Breast epithelium (tissue), 4 donors: ENCODE measurements around the gene KCTD16. TPM values are rescaled to one million over a fixed set of nuclear protein-coding genes. Genes with fewer than 3 reads are reported as not detected.

Experiments used
- DNase-seq, 2 donors: peaks; one replicate each; pipeline ENCODE4 v3.0.0-alpha.2; 2019; ENCODE audit warnings: low spot score in 2 of 2
- H3K27ac ChIP-seq, 2 donors: fragments of 200-600 bp; sonication (generic) in 1 of 2; one replicate each; pipeline ENCODE4 v1.5.1; 2016 to 2019; ENCODE audit warnings: mild to moderate bottlenecking in 1 of 2
- H3K27me3 ChIP-seq, 2 donors: fragments of 200-600 bp; sonication (generic) in 1 of 2; one replicate each; pipeline versions ENCODE4 v1.5.1 to v1.6.0; 2017 to 2019; ENCODE audit warnings: control low read depth in 1 of 2, mild to moderate bottlenecking in 1 of 2
- H3K36me3 ChIP-seq: fragments of 200-600 bp; one replicate; pipeline ENCODE4 v1.5.1; 2019
- H3K4me1 ChIP-seq, 2 donors: fragments of 200-600 bp; sonication (generic); one replicate each; pipeline ENCODE4 v1.5.1; 2016 to 2019; ENCODE audit warnings: control low read depth in 1 of 2
- H3K4me3 ChIP-seq, 3 donors: fragments of 200-600 bp; sonication (generic); 1 replicate in 2 of 3; 2 replicates in 1 of 3; pipeline ENCODE4 v1.5.1; 2016 to 2019; ENCODE audit warnings: mild to moderate bottlenecking in 3 of 3, moderate library complexity in 2 of 3
- H3K9me3 ChIP-seq, 2 donors: fragments of 200-600 bp; sonication (generic) in 1 of 2; one replicate each; pipeline ENCODE4 v1.5.1; 2016 to 2019; ENCODE audit warnings: control low read depth in 1 of 2
- POLR2A ChIP-seq: fragments of 450-650 bp; IDR thresholded peaks from one replicate; pipeline ENCODE4 v1.6.1; 2016; ENCODE audit warnings: antibody characterized with exemption, mild to moderate bottlenecking, moderate library complexity
- POLR2AphosphoS5 ChIP-seq, 3 donors: sonication (generic); formaldehyde crosslinking; IDR thresholded peaks; one replicate each; pipeline ENCODE4 v1.6.1; 2017; ENCODE audit warnings: antibody characterized with exemption in 3 of 3
- intact Hi-C: fragments of 100-400 bp; cut with DNase I; formaldehyde crosslinking; loops from one replicate; pipeline ENCODE4 v1.15.1; 2023; ENCODE audit warnings: low total_unique reads
- total RNA-seq, 3 donors: library from RNA; depleted of rRNA; stranded (reverse); fragments of >200 nt; gene quantifications; one replicate each; pipeline ENCODE4 v1.1.0, GENCODE V29; 2016
- TF ChIP-seq, protein P1 (sequence below), 3 donors: fragments of 450-650 bp; IDR thresholded peaks; one replicate each; pipeline ENCODE4 v1.5.1; 2016 to 2017; ENCODE audit warnings: antibody characterized with exemption in 3 of 3, mild to moderate bottlenecking in 3 of 3, moderate library complexity in 3 of 3

Gene KCTD16
- total RNA-seq, 3 donors from 2014 or later = under 0.01 to 0.33 (median 0.32) TPM

DNA sequence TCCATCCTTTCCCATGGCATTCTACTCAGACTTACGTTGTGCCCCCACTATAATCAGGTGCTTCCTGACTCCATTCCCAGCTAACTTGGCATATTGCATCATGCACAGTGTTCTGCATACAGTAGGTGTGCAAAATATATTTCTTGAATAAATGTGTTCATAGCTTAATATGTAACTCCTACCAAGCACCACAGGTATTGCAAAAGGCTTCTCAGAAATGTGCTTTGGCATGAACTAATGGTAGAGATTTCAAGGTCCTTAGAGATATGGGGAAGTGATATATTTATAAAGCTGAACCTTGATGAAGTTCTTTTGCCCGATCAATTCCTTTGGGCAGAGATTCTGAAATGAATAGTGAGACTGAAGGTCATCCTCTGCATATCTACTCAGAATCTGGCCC is 220.4 kb downstream of the KCTD16 start:
- Histone ChIP-seq H3K27me3 (no peaks in the 10 kb centered on the region), H3K27ac (no peak overlapping the region), H3K4me3 (no peak overlapping the region), H3K36me3 (no peaks in the 10 kb centered on the region), H3K4me1 (no peaks in the 10 kb centered on the region), H3K9me3 (no peaks in the 10 kb centered on the region)
- TF ChIP-seq POLR2A = no peak
- TF ChIP-seq POLR2AphosphoS5 (IDR thresholded peaks at IDR 0.05) = no peak
- TF ChIP-seq, protein P1, sequence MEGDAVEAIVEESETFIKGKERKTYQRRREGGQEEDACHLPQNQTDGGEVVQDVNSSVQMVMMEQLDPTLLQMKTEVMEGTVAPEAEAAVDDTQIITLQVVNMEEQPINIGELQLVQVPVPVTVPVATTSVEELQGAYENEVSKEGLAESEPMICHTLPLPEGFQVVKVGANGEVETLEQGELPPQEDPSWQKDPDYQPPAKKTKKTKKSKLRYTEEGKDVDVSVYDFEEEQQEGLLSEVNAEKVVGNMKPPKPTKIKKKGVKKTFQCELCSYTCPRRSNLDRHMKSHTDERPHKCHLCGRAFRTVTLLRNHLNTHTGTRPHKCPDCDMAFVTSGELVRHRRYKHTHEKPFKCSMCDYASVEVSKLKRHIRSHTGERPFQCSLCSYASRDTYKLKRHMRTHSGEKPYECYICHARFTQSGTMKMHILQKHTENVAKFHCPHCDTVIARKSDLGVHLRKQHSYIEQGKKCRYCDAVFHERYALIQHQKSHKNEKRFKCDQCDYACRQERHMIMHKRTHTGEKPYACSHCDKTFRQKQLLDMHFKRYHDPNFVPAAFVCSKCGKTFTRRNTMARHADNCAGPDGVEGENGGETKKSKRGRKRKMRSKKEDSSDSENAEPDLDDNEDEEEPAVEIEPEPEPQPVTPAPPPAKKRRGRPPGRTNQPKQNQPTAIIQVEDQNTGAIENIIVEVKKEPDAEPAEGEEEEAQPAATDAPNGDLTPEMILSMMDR (IDR thresholded peaks at IDR 0.05) = no peak
- no peak for DNase-seq
- intact Hi-C loops = no loop called here

DNA sequence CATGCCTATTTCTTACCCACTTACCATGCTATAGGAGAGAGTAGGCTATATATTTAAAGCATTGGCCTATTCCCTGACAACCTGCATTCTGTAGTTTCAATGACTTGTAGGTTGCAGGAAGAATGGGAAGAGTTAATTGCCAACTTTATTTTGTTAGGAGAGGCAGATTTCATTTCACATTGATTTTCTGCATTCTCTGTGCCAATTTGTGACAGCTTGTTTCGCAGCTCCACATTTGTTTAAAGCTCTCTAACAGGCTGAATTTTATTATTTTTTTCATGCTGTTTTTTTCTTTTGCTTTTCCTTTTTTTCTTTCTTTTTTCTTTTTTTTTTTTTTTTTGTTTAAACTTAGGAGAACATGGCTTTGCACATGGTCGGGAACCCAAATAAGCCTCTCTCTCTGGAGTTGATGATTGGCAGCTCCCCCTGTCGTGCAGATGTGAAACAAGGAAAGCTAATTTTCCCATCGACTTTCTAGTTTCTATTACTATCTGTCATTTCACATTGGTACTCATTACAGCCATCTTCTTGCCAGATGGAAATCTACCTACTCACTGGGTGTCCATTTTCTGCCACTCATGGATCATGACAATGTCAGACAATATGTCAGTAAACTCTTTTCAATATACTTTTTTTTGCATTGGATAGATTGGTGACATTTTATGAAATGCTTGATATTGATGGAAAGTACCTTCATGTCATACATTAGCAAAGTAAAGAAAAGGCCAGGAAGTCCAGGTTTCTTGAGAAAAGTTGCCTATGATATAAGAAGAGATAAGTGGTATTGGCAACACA is 223.2 kb downstream of the KCTD16 start:
- no peaks in the 10 kb centered on the region for H3K27me3 ChIP-seq
- intact Hi-C loops = no loop called here
- H3K36me3 ChIP-seq = no peaks in the 10 kb centered on the region
- H3K9me3 ChIP-seq = no peaks in the 10 kb centered on the region
- no peaks in the 10 kb centered on the region for H3K4me1 ChIP-seq
- TF ChIP-seq POLR2A = no peak
- TF ChIP-seq POLR2AphosphoS5 (IDR thresholded peaks at IDR 0.05) = no peak
- TF ChIP-seq, protein P1 (IDR thresholded peaks at IDR 0.05) = no peak
- no peak overlapping the region for H3K27ac ChIP-seq
- H3K4me3 ChIP-seq = no peak overlapping the region
- no peak for DNase-seq

DNA sequence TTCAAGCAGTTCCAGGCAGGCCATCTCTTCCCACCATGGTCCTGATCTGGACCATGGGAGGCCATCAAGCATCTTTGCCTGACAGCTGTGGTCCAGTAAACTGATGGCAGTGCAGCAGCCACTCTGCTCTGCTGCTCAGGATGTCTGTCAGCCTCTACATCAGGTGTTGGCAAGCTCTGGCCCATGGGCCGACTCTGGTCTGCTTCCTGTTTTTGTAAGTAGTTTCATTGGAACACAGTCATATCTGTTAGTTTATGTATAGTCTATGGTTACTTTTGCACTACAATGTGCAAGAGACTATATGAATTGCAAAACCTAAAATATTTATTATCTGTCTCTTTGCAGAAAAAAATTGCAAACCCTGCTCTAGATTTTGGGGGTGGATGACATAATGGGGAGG is 225.0 kb downstream of the KCTD16 start:
- Histone ChIP-seq H3K27ac (no peak overlapping the region), H3K27me3 (no peaks in the 10 kb centered on the region), H3K4me3 (no peak overlapping the region), H3K9me3 (no peaks in the 10 kb centered on the region), H3K4me1 (no peaks in the 10 kb centered on the region), H3K36me3 (no peaks in the 10 kb centered on the region)
- intact Hi-C loops = no loop called here
- DNase-seq = no peak
- TF ChIP-seq POLR2AphosphoS5 (IDR thresholded peaks at IDR 0.05) (no peak), POLR2A (no peak)
- TF ChIP-seq, protein P1 (IDR thresholded peaks at IDR 0.05) = no peak

DNA sequence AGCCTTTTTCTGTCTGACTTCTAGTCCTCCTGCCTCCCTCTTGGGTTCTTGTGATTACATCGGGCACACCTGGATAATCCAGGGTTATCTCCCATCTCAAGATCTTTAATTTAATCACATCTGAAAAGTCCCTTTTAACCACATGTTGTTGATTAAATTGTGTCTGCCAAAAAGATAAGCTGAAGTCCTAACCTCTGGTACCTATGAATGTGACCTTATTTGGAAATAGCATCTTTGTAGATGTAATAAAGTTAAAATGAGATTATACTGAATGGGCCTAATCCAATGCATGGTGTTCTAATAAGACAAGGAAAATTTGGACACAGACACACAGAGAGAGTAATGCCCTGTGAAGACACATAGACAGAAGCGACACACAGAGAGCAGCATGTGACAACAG is 232.4 kb downstream of the KCTD16 start:
- Histone ChIP-seq H3K27me3 (no peaks in the 10 kb centered on the region), H3K4me3 (no peak overlapping the region), H3K27ac (no peak overlapping the region), H3K4me1 (no peaks in the 10 kb centered on the region), H3K9me3 (no peaks in the 10 kb centered on the region), H3K36me3 (no peaks in the 10 kb centered on the region)
- no peak for TF ChIP-seq POLR2A
- intact Hi-C loops = no loop called here
- DNase-seq = no peak

DNA sequence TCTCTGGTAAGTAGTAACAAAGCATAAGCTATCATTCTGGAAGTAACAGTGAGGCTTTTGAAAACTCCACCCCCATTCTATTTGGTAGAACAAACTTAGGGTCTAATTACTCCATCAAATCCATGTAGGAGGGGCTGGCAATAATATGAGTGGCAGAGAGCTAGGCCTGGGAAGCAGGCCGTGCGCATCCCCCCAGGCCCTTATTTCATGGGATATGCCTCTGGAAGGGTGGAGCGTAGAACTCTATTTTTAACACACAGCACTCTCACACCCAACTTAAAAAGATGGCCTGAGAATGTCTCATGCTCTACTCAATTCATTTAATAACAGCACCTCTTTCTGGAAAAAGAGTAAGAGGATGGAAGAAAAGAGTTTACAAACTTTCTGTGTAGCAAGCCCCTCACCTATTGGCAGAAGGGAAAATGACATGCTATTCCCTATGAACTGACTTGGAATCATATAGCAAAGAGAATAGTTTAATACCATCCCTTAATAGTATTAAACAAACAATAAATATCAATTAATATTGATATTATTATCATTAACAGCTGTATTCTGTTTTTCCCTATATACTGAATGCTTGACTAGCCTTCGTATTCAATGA is 233.2 kb downstream of the KCTD16 start:
- Histone ChIP-seq H3K27me3 (no peaks in the 10 kb centered on the region), H3K4me3 (no peak overlapping the region), H3K27ac (no peak overlapping the region), H3K4me1 (no peaks in the 10 kb centered on the region), H3K9me3 (no peaks in the 10 kb centered on the region), H3K36me3 (no peaks in the 10 kb centered on the region)
- no peak for DNase-seq
- intact Hi-C loops = no loop called here
- TF ChIP-seq, protein P1 (IDR thresholded peaks at IDR 0.05) = no peak
- TF ChIP-seq POLR2A (no peak), POLR2AphosphoS5 (IDR thresholded peaks at IDR 0.05) (no peak)
